HepG2 (cell line): ENCODE measurements around the gene MTHFD1L. TPM values are rescaled to one million over a fixed set of nuclear protein-coding genes. Genes with fewer than 3 reads are reported as not detected.

ENCODE experiments used
- ARNT2 ChIP-seq: sonication (generic); formaldehyde crosslinking; IDR thresholded peaks from 2 replicates; pipeline ENCODE4 v1.8.0; 2022; ENCODE audit warnings: mild to moderate bottlenecking, low read depth, missing genetic modification reagents, moderate library complexity
- ARNTL ChIP-seq: sonication (generic); formaldehyde crosslinking; IDR thresholded peaks from 2 replicates; pipeline ENCODE4 v1.4.0; 2020; ENCODE audit warnings: mild to moderate bottlenecking, missing genetic modification reagents
- BCL6 ChIP-seq: IDR thresholded peaks from 2 replicates; pipeline ENCODE4 v1.6.1; 2016; ENCODE audit warnings: missing genetic modification reagents, missing compliant biosample characterization
- CREB1 ChIP-seq, 2 experiments: fragments of 450-650 bp in 1 of 2; IDR thresholded peaks; 2 replicates each; pipeline ENCODE4 v1.6.1; 2016 to 2017; ENCODE audit warnings: control low read depth in 1 of 2, mild to moderate bottlenecking in 1 of 2, missing compliant biosample characterization in 1 of 2, missing genetic modification characterization in 1 of 2
- HNF4G ChIP-seq, 2 experiments: sonication (generic) in 1 of 2; formaldehyde crosslinking in 1 of 2; IDR thresholded peaks; 2 replicates each; pipeline versions ENCODE4 v1.4.0 to v1.6.1; 2011 to 2020; ENCODE audit warnings: borderline replicate concordance in 2 of 2, low read depth in 2 of 2, mild to moderate bottlenecking in 2 of 2, low read length in 1 of 2, missing genetic modification reagents in 1 of 2, moderate library complexity in 1 of 2
- ISL2 ChIP-seq: sonication (generic); formaldehyde crosslinking; IDR thresholded peaks from 2 replicates; pipeline ENCODE4 v1.5.0; 2020; ENCODE audit warnings: missing genetic modification reagents
- NFKBIZ ChIP-seq: IDR thresholded peaks from 2 replicates; pipeline ENCODE4 v1.6.1; 2018; ENCODE audit warnings: missing genetic modification reagents, missing compliant biosample characterization
- RBFOX2 ChIP-seq: fragments of 200-400 bp; formaldehyde crosslinking; IDR thresholded peaks from 2 replicates; pipeline ENCODE4 v1.6.1; 2017; ENCODE audit warnings: low read depth, mild to moderate bottlenecking, low read length
- RXRB ChIP-seq: IDR thresholded peaks from 2 replicates; pipeline ENCODE4 v1.6.1; 2016; ENCODE audit warnings: borderline replicate concordance, missing genetic modification reagents, missing compliant biosample characterization
- SAP130 ChIP-seq: IDR thresholded peaks from 2 replicates; pipeline ENCODE4 v1.6.1; 2016; ENCODE audit warnings: low read depth
- ZNF24 ChIP-seq: fragments of 450-650 bp; IDR thresholded peaks from 2 replicates; pipeline ENCODE4 v1.6.1; 2017; ENCODE audit warnings: antibody characterized with exemption, mild to moderate bottlenecking
- ZNF614 ChIP-seq: IDR thresholded peaks from 2 replicates; pipeline ENCODE4 v1.6.1; 2018; ENCODE audit warnings: missing biosample characterization, missing genetic modification reagents, inconsistent platforms, borderline replicate concordance
- ZNF792 ChIP-seq: IDR thresholded peaks from 2 replicates; pipeline ENCODE4 v1.6.1; 2016
- polyA plus RNA-seq, 8 experiments: library from polyadenylated mRNA; depleted of rRNA in 3 of 8; stranded (reverse) in 7 of 8; unstranded in 1 of 8; fragments of >200 nt; fragmentation: Illumina TruSeq in 4 of 8; extraction: Trizol in 4 of 8; gene quantifications; 2 replicates each; pipeline versions ENCODE4 v1.2.1 to v1.2.3, GENCODE V29; 2011 to 2016; ENCODE audit warnings: low read depth in 4 of 8, missing spikeins in 1 of 8, mixed read lengths in 1 of 8; ENCODE audit not compliant: insufficient read depth in 1 of 8
- total RNA-seq, 5 experiments: library from RNA; depleted of rRNA; stranded (reverse); fragments of >200 nt; fragmentation: Illumina TruSeq; extraction: Trizol; gene quantifications; 2 replicates each; pipeline ENCODE4 v1.2.3, GENCODE V29; 2016; ENCODE audit warnings: low read depth in 1 of 5
- TF ChIP-seq, protein P1 (sequence below): IDR thresholded peaks from 2 replicates; pipeline ENCODE4 v1.6.1; 2016; ENCODE audit warnings: missing compliant biosample characterization, missing genetic modification reagents, borderline replicate concordance

The MTHFD1L gene
- total and polyA plus RNA-seq, 2 of the 13 experiments (the other 11 are each of a cell fraction or from before 2014, with no cell fraction given): 24.0 to 39.6 TPM

DNA sequence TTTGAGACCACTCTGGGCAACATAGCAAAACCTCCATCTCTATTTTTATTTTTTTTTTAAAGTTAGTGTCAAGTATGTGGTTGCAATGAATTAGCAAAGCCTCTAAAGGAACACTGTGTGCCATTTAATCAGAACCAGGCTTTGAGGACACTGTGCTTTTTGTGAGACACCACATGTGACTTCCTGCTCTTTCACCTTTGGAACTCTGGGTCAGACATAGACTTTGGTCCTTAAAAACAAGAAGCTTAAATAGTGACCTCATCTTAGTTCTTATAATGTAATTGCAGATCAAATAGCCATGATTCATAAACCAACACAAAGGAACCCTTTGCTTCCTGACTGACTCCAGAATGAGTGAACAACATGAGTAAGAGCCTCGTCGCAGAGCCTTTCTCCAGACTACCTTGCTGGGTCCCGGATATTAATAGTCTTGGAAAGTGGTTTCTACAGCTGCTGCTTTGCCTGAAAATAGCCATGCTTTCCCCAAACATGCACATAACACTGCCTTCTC lies 170.8 kb downstream of the MTHFD1L start (continued):
- TF ChIP-seq HNF4G (IDR thresholded peaks at IDR 0.05; ENCODE audit: borderline replicate concordance, low read depth, low read length) (peak; percentile 70; the same call in 1 of the 2 replicates), HNF4G (CRISPR knock-in tag; IDR thresholded peaks at IDR 0.05; ENCODE audit: borderline replicate concordance, low read depth) (peak; percentile 92; the same call in 1 of the 2 replicates), ARNTL (CRISPR knock-in tag) (peak; percentile 51), ZNF614 (peak; percentile 76; the same call in 1 of the 2 replicates), RXRB (peak; percentile 84; the same call in 1 of the 2 replicates), NFKBIZ (peak; percentile 81), ISL2 (CRISPR knock-in tag) (peak; percentile 78), ZNF24 (0 out of 2 replicates have a peak, but pooled peaks have one; percentile 49), CREB1 (IDR thresholded peaks at IDR 0.05) (peak; percentile 70), CREB1 (CRISPR knock-in tag; IDR thresholded peaks at IDR 0.05) (peak; percentile 74), BCL6 (CRISPR knock-in tag) (peak; percentile 16; the same call in 1 of the 2 replicates), RBFOX2 (peak; percentile 48; the same call in 1 of the 2 replicates), SAP130 (peak; percentile 74), ZNF792 (peak; percentile 56; the same call in 1 of the 2 replicates), ARNT2 (CRISPR knock-in tag) (0 out of 2 replicates have a peak, but pooled peaks have one; percentile 12)
- TF ChIP-seq, protein P1, sequence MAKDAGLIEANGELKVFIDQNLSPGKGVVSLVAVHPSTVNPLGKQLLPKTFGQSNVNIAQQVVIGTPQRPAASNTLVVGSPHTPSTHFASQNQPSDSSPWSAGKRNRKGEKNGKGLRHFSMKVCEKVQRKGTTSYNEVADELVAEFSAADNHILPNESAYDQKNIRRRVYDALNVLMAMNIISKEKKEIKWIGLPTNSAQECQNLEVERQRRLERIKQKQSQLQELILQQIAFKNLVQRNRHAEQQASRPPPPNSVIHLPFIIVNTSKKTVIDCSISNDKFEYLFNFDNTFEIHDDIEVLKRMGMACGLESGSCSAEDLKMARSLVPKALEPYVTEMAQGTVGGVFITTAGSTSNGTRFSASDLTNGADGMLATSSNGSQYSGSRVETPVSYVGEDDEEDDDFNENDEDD: peak; percentile 72; the same call in 1 of the 2 replicates
